HepG2 (cell line): ENCODE measurements around the gene PLEKHG5. TPM values are rescaled to one million over a fixed set of nuclear protein-coding genes. Genes with fewer than 3 reads are reported as not detected.

ENCODE experiments used
- ATAC-seq: fragments of 200-7000 bp; cut with Tn5 transposase; 3 replicates; pipeline ENCODE4 v1.9.1; 2020; ENCODE audit warnings: mild to moderate bottlenecking, moderate library complexity
- BruUV-seq: library from RNA; stranded (reverse); fragments of 400-500 nt; replicated peaks from 2 replicates; lab custom pipeline; 2021; lab: Mats Ljungman, UMichigan
- CTCF ChIA-PET: fragments of 300-600 bp; formaldehyde crosslinking; extraction: SDS; loops from one replicate; lab custom pipeline; 2021; ENCODE audit warnings: low total read pairs, inconsistent platforms, low intra/inter-chr PET ratio; lab: Yijun Ruan, JAX
- POLR2A ChIA-PET: fragments of 350-600 bp; sonication (Branson Sonifier 250); formaldehyde crosslinking; loops from one replicate; lab custom pipeline; 2020; ENCODE audit warnings: antibody characterized with exemption, inconsistent platforms; lab: Yijun Ruan, JAX
- DNase-seq: peaks from one replicate; pipeline ENCODE4 v3.0.0-alpha.2; 2015; ENCODE audit warnings: low spot score
- FAIRE-seq: peaks from 3 replicates; lab custom pipeline; 2011; peaks lifted over from hg19 to GRCh38; lab: Jason Lieb, UNC
- H2AFZ ChIP-seq: one replicate; pipeline ENCODE4 v1.6.1; 2011; ENCODE audit warnings: low read length, inconsistent platforms
- H3K27ac ChIP-seq: fragments of 300-600 bp; 3 replicates; pipeline ENCODE4 v1.8.0; 2011; ENCODE audit warnings: mixed run types, mild to moderate bottlenecking, mixed read lengths, low read length, inconsistent platforms; ENCODE audit not compliant: insufficient read depth; ENCODE audit errors: extremely low read length
- H3K27me3 ChIP-seq, 2 experiments: fragments of 200-600 bp in 1 of 2; 2 replicates in 1 of 2; 3 replicates in 1 of 2; pipeline versions ENCODE4 v1.6.0 to v1.8.0; 2011; ENCODE audit warnings: low read length in 2 of 2, mild to moderate bottlenecking in 2 of 2, moderate library complexity in 2 of 2, inconsistent platforms in 1 of 2; ENCODE audit not compliant: insufficient read depth in 2 of 2, control insufficient read depth in 1 of 2
- H3K36me3 ChIP-seq, 2 experiments: fragments of 200-600 bp in 1 of 2; replicated peaks in 1 of 2; 2 replicates in 1 of 2; 3 replicates in 1 of 2; pipeline versions ENCODE4 v1.5.1 to v1.8.0; 2011; ENCODE audit warnings: low read length in 2 of 2, inconsistent platforms in 1 of 2; ENCODE audit not compliant: insufficient read depth in 2 of 2, control insufficient read depth in 1 of 2
- H3K4me1 ChIP-seq: 2 replicates; pipeline ENCODE4 v1.5.1; 2012; ENCODE audit warnings: low read length, inconsistent platforms; ENCODE audit not compliant: insufficient read depth
- H3K4me2 ChIP-seq: 2 replicates; pipeline ENCODE4 v1.6.0; 2011; ENCODE audit warnings: low read depth, low read length, inconsistent platforms
- H3K4me3 ChIP-seq, 3 experiments: fragments of 200-600 bp in 1 of 3; sonication (generic), shearing (Covaris generic) in 1 of 3; replicated peaks in 1 of 3; 2 replicates each; pipeline ENCODE4 v1.5.1; 2011 to 2016; ENCODE audit warnings: low read length in 3 of 3, inconsistent platforms in 2 of 3, low read depth in 2 of 3, mild to moderate bottlenecking in 2 of 3, control low read depth in 1 of 3, mixed read lengths in 1 of 3; ENCODE audit not compliant: insufficient read depth in 1 of 3
- H3K79me2 ChIP-seq: one replicate; pipeline ENCODE4 v1.6.1; 2011; ENCODE audit warnings: low read length, inconsistent platforms; ENCODE audit not compliant: insufficient read depth
- H3K9ac ChIP-seq: 2 replicates; pipeline ENCODE4 v1.6.0; 2011; ENCODE audit warnings: mild to moderate bottlenecking, low read depth, low read length, inconsistent platforms; ENCODE audit not compliant: insufficient read depth
- H3K9me3 ChIP-seq: 2 replicates; pipeline ENCODE4 v1.5.1; 2012; ENCODE audit warnings: mild to moderate bottlenecking, low read length
- H4K20me1 ChIP-seq: 2 replicates; pipeline ENCODE4 v1.6.0; 2011; ENCODE audit warnings: inconsistent platforms, mild to moderate bottlenecking, low read length, moderate library complexity; ENCODE audit not compliant: insufficient read depth
- ETV6 ChIP-seq: sonication (generic); formaldehyde crosslinking; conservative IDR thresholded peaks from 2 replicates; pipeline ENCODE4 v1.4.0; 2020; ENCODE audit warnings: missing genetic modification reagents
- HINFP ChIP-seq: sonication (generic); formaldehyde crosslinking; IDR thresholded peaks from 2 replicates; pipeline ENCODE4 v1.4.0; 2020; ENCODE audit warnings: low read depth, mild to moderate bottlenecking, missing genetic modification reagents
- HNRNPK ChIP-seq: fragments of 200-400 bp; formaldehyde crosslinking; IDR thresholded peaks from 2 replicates; pipeline ENCODE4 v1.6.1; 2018; ENCODE audit warnings: low read length, low read depth, moderate library complexity, mild to moderate bottlenecking; ENCODE audit not compliant: poor library complexity, severe bottlenecking
- NCOA1 ChIP-seq: sonication (generic); formaldehyde crosslinking; IDR thresholded peaks from 2 replicates; pipeline ENCODE4 v1.9.0; 2021; ENCODE audit warnings: missing genetic modification reagents
- RAD21 ChIP-seq: fragments of 450-650 bp; formaldehyde crosslinking; IDR thresholded peaks from 2 replicates; pipeline ENCODE4 v1.5.0; 2020; ENCODE audit warnings: mild to moderate bottlenecking
- SAP130 ChIP-seq: IDR thresholded peaks from 2 replicates; pipeline ENCODE4 v1.6.1; 2016; ENCODE audit warnings: low read depth
- TEAD3 ChIP-seq: optimal IDR thresholded peaks from 2 replicates; pipeline ENCODE3; 2016; ENCODE audit warnings: borderline replicate concordance
- U2AF1 ChIP-seq: fragments of 200-400 bp; formaldehyde crosslinking; optimal IDR thresholded peaks from 2 replicates; pipeline ENCODE3; 2017; ENCODE audit warnings: mild to moderate bottlenecking, low read depth, low read length
- ZBTB25 ChIP-seq: IDR thresholded peaks from 2 replicates; pipeline ENCODE4 v1.6.1; 2018; ENCODE audit warnings: missing genetic modification reagents
- ZBTB33 ChIP-seq: sonication (generic); formaldehyde crosslinking; IDR thresholded peaks from 2 replicates; pipeline ENCODE4 v1.4.0; 2020; ENCODE audit warnings: missing genetic modification reagents
- ZFP36 ChIP-seq: fragments of 150-350 bp; IDR thresholded peaks from 2 replicates; pipeline ENCODE4 v1.6.1; 2018; ENCODE audit warnings: borderline replicate concordance, low read length, low read depth; ENCODE audit not compliant: partially characterized antibody
- ZNF142 ChIP-seq: sonication (generic); formaldehyde crosslinking; IDR thresholded peaks from 2 replicates; pipeline ENCODE4 v1.4.0; 2020; ENCODE audit warnings: missing genetic modification reagents
- ZNF501 ChIP-seq: sonication (generic); formaldehyde crosslinking; IDR thresholded peaks from 2 replicates; pipeline ENCODE4 v1.5.1; 2020; ENCODE audit warnings: mild to moderate bottlenecking, moderate library complexity, missing genetic modification reagents
- ZNF549 ChIP-seq: sonication (generic); formaldehyde crosslinking; IDR thresholded peaks from 2 replicates; pipeline ENCODE4 v1.5.0; 2020; ENCODE audit warnings: missing genetic modification reagents
- ZNF788 ChIP-seq: sonication (generic); formaldehyde crosslinking; IDR thresholded peaks from 2 replicates; pipeline ENCODE4 v1.5.0; 2020; ENCODE audit warnings: mild to moderate bottlenecking, missing genetic modification reagents, borderline replicate concordance
- WGBS: methylation state at CpG from one replicate; pipeline ENCODE4 v1.1.6; 2017; ENCODE audit warnings: low lambda C conversion rate; 5-methylcytosine and 5-hydroxymethylcytosine counted together
- in situ Hi-C: cut with HindIII; loops from 2 replicates; pipeline ENCODE4 v1.10.0; 2017; ENCODE audit warnings: low pct_unique_long_range_greater_than_20kb; ENCODE audit not compliant: extremely low pct_ligation_motif_present
- intact Hi-C: fragments of 100-400 bp; cut with micrococcal nuclease; formaldehyde crosslinking; loops from one replicate; pipeline ENCODE4 v1.10.0; 2022; ENCODE audit not compliant: unreplicated experiment
- polyA plus RNA-seq, 8 experiments: library from polyadenylated mRNA; depleted of rRNA in 3 of 8; stranded (reverse) in 7 of 8; unstranded in 1 of 8; fragments of >200 nt; fragmentation: Illumina TruSeq in 4 of 8; extraction: Trizol in 4 of 8; gene quantifications; 2 replicates each; pipeline versions ENCODE4 v1.2.1 to v1.2.3, GENCODE V29; 2011 to 2016; ENCODE audit warnings: low read depth in 4 of 8, missing spikeins in 1 of 8, mixed read lengths in 1 of 8; ENCODE audit not compliant: insufficient read depth in 1 of 8
- total RNA-seq, 5 experiments: library from RNA; depleted of rRNA; stranded (reverse); fragments of >200 nt; fragmentation: Illumina TruSeq; extraction: Trizol; gene quantifications; 2 replicates each; pipeline ENCODE4 v1.2.3, GENCODE V29; 2016; ENCODE audit warnings: low read depth in 1 of 5

Gene PLEKHG5
- total and polyA plus RNA-seq, 2 of the 13 experiments (the other 11 are each of a cell fraction or from before 2014, with no cell fraction given) = 1.9 to 3.5 TPM

- no peak for FAIRE-seq
- Histone ChIP-seq H3K36me3 (no peaks in the 10 kb centered on the region), H3K4me2 (no peak overlapping the region), H3K9ac (no peak overlapping the region), H2AFZ (no peak overlapping the region), H3K4me1 (peaks cover 18% of the 10 kb centered on the region), H3K9me3 (no peaks in the 10 kb centered on the region), H3K27me3 (no peaks in the 10 kb centered on the region), H3K79me2 (no peaks in the 10 kb centered on the region), H4K20me1 (no peaks in the 10 kb centered on the region), H3K27ac (no peak overlapping the region), H3K4me3 (no peak overlapping the region)
- 93% methylated on average over 7 of the region's 7 CpGs for WGBS
- CTCF ChIA-PET = no interaction called here
- DNase-seq = no peak
- TF ChIP-seq HNRNPK (no peak), U2AF1 (no peak), TEAD3 (CRISPR knock-in tag) (no peak), ZNF142 (CRISPR knock-in tag) (no peak), ETV6 (CRISPR knock-in tag) (no peak), ZNF549 (no peak), ZBTB25 (CRISPR knock-in tag) (no peak), ZNF788 (no peak), SAP130 (no peak), RAD21 (CRISPR knock-in tag) (no peak), ZBTB33 (CRISPR knock-in tag) (no peak), ZFP36 (no peak), HINFP (no peak), NCOA1 (CRISPR knock-in tag) (no peak), ZNF501 (no peak)
- no TSS peak for BruUV-seq
- in situ Hi-C loops = no loop called here
- no peak for ATAC-seq
- intact Hi-C loops = no loop called here
- POLR2A ChIA-PET = interaction anchor here (1.5 kb wide), 2 partner anchors 21 to 26 kb away, joined by 3 to 4 read pairs; no protein-coding TSS in a partner anchor
These were observed 19.5 kb downstream of the PLEKHG5 start for GRCh38 chr1:6471970-6472368.
